ENCODE measurements around the gene PRMT7.

DNA sequence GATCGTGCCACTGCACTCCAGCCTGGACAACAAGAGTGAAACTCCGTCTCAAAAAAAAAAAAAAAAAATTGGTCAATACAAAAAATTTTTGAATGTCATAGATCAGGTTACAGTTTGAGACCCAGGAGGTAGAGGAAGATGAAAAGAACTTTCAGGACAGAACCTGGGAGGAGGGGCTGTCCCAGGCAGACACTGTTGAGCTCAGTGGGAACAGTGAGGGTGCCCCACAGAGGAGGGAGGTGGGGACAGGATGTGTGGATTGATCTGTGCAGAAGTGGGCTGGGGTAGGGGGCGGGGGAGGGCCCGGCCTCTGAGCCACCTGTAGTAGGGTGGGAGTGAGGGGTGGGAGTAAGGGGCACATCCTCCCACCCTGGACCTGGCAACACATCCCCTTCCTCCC, 58.3 kb downstream of the PRMT7 start:
- TF ChIP-seq, protein P1, sequence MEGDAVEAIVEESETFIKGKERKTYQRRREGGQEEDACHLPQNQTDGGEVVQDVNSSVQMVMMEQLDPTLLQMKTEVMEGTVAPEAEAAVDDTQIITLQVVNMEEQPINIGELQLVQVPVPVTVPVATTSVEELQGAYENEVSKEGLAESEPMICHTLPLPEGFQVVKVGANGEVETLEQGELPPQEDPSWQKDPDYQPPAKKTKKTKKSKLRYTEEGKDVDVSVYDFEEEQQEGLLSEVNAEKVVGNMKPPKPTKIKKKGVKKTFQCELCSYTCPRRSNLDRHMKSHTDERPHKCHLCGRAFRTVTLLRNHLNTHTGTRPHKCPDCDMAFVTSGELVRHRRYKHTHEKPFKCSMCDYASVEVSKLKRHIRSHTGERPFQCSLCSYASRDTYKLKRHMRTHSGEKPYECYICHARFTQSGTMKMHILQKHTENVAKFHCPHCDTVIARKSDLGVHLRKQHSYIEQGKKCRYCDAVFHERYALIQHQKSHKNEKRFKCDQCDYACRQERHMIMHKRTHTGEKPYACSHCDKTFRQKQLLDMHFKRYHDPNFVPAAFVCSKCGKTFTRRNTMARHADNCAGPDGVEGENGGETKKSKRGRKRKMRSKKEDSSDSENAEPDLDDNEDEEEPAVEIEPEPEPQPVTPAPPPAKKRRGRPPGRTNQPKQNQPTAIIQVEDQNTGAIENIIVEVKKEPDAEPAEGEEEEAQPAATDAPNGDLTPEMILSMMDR (IDR thresholded peaks at IDR 0.05 in 8 of 11, conservative IDR thresholded peaks at IDR 0.05 in 3 of 11), result no peak
- TF ChIP-seq POLR2A (IDR thresholded peaks at IDR 0.05), result no peak
- no peak for TF ChIP-seq POLR2AphosphoS5 (IDR thresholded peaks at IDR 0.05)
